Upper lobe of left lung (tissue), 6 donors: ENCODE results near the gene ARHGEF37. TPM values are rescaled to one million over a fixed set of nuclear protein-coding genes. Genes with fewer than 3 reads are reported as not detected.
"Not testable (repeated sequence)": the region's sequence is repeated elsewhere in the genome, so short reads cannot be mapped to it uniquely, and the experiment has no call there.

Source experiments
- ATAC-seq, 2 donors: fragments of 200-7000 bp; cut with Tn5 transposase; one replicate each; pipeline ENCODE4 v1.9.1; 2022; ENCODE audit warnings: mild to moderate bottlenecking in 2 of 2, moderate library complexity in 2 of 2; ENCODE audit not compliant: low FRiP score in 2 of 2
- DNase-seq, 2 donors: peaks; one replicate each; pipeline ENCODE4 v3.0.0-alpha.2; 2019 to 2020
- H3K27ac ChIP-seq, 4 donors: fragments of 200-600 bp; sonication (generic); one replicate each; pipeline ENCODE4 v1.5.1; 2016 to 2019
- H3K27me3 ChIP-seq, 4 donors: fragments of 200-600 bp; sonication (generic); one replicate each; pipeline ENCODE4 v1.5.1; 2017 to 2019
- H3K36me3 ChIP-seq, 4 donors: fragments of 200-600 bp; sonication (generic); one replicate each; pipeline ENCODE4 v1.5.1; 2016 to 2019
- H3K4me1 ChIP-seq, 4 donors: fragments of 200-600 bp; sonication (generic); one replicate each; pipeline ENCODE4 v1.5.1; 2018 to 2019
- H3K4me3 ChIP-seq, 4 donors: fragments of 200-600 bp; sonication (generic); one replicate each; pipeline ENCODE4 v1.5.1; 2017 to 2019; ENCODE audit warnings: mild to moderate bottlenecking in 2 of 4, moderate library complexity in 1 of 4
- H3K9me3 ChIP-seq, 4 donors: fragments of 200-600 bp; sonication (generic); one replicate each; pipeline ENCODE4 v1.5.1; 2018 to 2019
- EP300 ChIP-seq, 4 donors: sonication (generic); formaldehyde crosslinking; IDR thresholded peaks; one replicate each; pipeline ENCODE4 v1.5.1; 2017; ENCODE audit warnings: antibody characterized with exemption in 4 of 4, control low read depth in 2 of 4
- POLR2A ChIP-seq, 4 donors: fragments of 450-650 bp; IDR thresholded peaks; one replicate each; pipeline ENCODE4 v1.5.1; 2016 to 2017; ENCODE audit warnings: antibody characterized with exemption in 4 of 4, mild to moderate bottlenecking in 2 of 4
- POLR2AphosphoS5 ChIP-seq, 2 donors: sonication (generic); formaldehyde crosslinking; IDR thresholded peaks; one replicate each; pipeline ENCODE4 v1.5.1; 2017; ENCODE audit warnings: antibody characterized with exemption in 2 of 2
- WGBS, 2 donors: methylation state at CpG; one replicate each; pipeline ENCODE4 v1.1.5; 2017 to 2018; 5-methylcytosine and 5-hydroxymethylcytosine counted together
- total RNA-seq, 6 donors: library from RNA; depleted of rRNA in 4 of 6; stranded (reverse); fragments of >200 nt in 4 of 6; gene quantifications; one replicate each; pipeline versions ENCODE4 v1.1.0 to v1.2.1, GENCODE V29; 2016 to 2021
- TF ChIP-seq, protein P1 (sequence below), 6 experiments: fragments of 450-650 bp in 4 of 6; fragments of 200-600 bp in 2 of 6; sonication (generic) in 2 of 6; IDR thresholded peaks; one replicate each; pipeline ENCODE4 v1.5.1; 2016 to 2019; ENCODE audit warnings: antibody characterized with exemption in 6 of 6
- donor health status: DM: no; HTN: no; CAD: no; lungs with moderate emphysema.
- donor health status: DM: no; HTN: yes; CAD: no; lungs with severe emphysema.

The ARHGEF37 gene
- total RNA-seq, 6 donors from 2014 or later, result 4.3 to 13.6 (median 10.0) TPM

DNA sequence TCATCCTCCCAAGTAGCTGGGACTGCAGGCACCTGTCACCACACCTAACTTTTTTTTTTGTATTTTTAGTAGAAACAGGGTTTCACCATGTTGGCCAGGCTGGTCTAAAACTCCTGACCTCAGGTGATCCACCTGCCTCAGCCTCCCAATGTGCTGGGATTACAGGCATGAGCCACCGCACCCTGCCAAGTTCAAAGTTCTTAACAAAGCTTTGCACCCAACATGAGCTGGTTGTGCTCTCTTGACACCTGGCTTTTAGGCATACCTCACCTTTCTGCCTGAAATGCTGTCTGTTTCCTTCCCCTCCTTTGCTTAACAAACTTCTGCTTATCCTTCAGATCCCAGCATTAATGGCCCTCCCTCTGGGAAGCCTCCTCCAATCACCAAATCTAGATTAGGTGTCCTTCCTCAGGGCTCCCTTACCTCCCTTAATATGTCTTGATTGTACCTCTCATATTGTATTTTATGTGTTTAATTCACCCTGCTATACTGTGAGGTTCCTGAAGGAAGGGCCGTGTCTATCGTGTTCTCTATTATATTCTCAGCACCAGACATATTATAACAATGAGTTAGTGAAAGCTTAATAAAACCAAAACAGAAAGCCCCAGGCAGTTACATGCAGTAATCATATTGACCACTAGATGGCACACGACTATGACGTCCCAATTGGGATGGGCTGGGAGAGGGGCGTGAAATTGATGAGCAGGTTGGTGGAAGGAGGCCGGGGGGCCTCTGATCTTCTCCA lies 86.0 kb downstream of the ARHGEF37 start:
- WGBS, 2 donors, result 24 to 31% methylated on average over 7 of the region's 7 CpGs
- no peak overlapping the region for H3K4me3 ChIP-seq
- TF ChIP-seq, protein P1, sequence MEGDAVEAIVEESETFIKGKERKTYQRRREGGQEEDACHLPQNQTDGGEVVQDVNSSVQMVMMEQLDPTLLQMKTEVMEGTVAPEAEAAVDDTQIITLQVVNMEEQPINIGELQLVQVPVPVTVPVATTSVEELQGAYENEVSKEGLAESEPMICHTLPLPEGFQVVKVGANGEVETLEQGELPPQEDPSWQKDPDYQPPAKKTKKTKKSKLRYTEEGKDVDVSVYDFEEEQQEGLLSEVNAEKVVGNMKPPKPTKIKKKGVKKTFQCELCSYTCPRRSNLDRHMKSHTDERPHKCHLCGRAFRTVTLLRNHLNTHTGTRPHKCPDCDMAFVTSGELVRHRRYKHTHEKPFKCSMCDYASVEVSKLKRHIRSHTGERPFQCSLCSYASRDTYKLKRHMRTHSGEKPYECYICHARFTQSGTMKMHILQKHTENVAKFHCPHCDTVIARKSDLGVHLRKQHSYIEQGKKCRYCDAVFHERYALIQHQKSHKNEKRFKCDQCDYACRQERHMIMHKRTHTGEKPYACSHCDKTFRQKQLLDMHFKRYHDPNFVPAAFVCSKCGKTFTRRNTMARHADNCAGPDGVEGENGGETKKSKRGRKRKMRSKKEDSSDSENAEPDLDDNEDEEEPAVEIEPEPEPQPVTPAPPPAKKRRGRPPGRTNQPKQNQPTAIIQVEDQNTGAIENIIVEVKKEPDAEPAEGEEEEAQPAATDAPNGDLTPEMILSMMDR (IDR thresholded peaks at IDR 0.05), result peak; percentile 60 to 78 (median 69)
- TF ChIP-seq EP300 (IDR thresholded peaks at IDR 0.05), result no peak
- peaks cover 0 to 14% (median 4%) of the 10 kb centered on the region in 4 donors for H3K9me3 ChIP-seq
- H3K4me1 ChIP-seq, result no peaks in the 10 kb centered on the region
- DNase-seq (no peak), ATAC-seq (peak in 1 of 2 donors; percentile 78)
- H3K27ac ChIP-seq, result no peak overlapping the region
- no peaks in the 10 kb centered on the region for H3K36me3 ChIP-seq
- no peaks in the 10 kb centered on the region for H3K27me3 ChIP-seq

DNA sequence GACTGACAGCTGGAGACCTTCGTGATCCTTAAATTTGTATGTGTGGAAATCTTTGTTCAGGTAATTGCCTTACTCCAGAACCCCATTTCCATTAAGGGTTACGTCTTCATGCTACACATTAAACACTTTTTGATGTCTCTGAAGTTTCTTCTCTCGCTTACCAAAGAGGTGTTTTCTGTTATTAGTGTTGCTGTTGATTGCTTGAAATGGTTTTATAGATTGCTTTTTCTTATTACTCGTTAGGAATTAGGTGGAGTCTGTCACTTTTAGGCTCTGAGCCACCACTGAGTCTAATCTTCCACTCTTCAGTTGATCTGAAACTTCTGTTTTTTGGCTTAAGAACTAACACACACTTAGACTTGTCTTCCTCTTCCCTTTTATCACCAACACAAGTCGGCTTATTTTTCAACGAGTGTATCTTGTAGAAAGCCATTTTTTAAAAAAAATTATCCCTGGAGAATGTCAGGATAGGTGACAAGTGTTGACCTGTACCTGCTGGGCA lies 86.6 kb downstream of the ARHGEF37 start:
- no peak overlapping the region for H3K4me3 ChIP-seq
- no peaks in the 10 kb centered on the region for H3K27me3 ChIP-seq
- peaks cover 0 to 14% (median 4%) of the 10 kb centered on the region in 4 donors for H3K9me3 ChIP-seq
- no peaks in the 10 kb centered on the region for H3K4me1 ChIP-seq
- TF ChIP-seq, protein P1 (IDR thresholded peaks at IDR 0.05), result peak in 1 of 6 experiments; percentile 10
- TF ChIP-seq EP300 (IDR thresholded peaks at IDR 0.05), result no peak
- H3K27ac ChIP-seq, result no peak overlapping the region
- ATAC-seq (peak in 1 of 2 donors; percentile 37), DNase-seq (no peak)
- 69 to 73% methylated on average over 6 of the region's 6 CpGs for WGBS, 2 donors
- no peaks in the 10 kb centered on the region for H3K36me3 ChIP-seq

DNA sequence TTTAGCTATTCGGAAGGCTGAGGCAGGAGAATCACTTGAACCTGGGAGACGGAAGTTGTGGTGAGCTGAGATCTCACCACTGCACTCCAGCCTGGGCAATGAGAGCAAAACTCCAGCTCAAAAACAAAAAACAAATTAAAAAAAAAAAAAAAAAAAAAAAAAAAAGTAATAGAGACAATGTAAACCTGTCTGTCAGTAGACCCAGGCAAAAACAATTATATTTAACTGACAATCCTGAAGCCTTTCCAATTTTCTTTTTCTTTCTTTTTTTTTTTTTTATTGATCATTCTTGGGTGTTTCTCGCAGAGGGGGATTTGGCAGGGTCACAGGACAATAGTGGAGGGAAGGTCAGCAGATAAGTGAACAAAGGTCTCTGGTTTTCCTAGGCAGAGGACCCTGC lies 88.0 kb downstream of the ARHGEF37 start:
- not testable (repeated sequence) for H3K36me3 ChIP-seq, H3K4me1 ChIP-seq, H3K4me3 ChIP-seq, DNase-seq, H3K27me3 ChIP-seq, ATAC-seq, H3K27ac ChIP-seq
- WGBS, 2 donors, result 85 to 100% methylated on average over 1 to 2 of the region's 3 CpGs
- peaks cover 0 to 14% (median 4%) of the 10 kb centered on the region in 4 donors for H3K9me3 ChIP-seq

DNA sequence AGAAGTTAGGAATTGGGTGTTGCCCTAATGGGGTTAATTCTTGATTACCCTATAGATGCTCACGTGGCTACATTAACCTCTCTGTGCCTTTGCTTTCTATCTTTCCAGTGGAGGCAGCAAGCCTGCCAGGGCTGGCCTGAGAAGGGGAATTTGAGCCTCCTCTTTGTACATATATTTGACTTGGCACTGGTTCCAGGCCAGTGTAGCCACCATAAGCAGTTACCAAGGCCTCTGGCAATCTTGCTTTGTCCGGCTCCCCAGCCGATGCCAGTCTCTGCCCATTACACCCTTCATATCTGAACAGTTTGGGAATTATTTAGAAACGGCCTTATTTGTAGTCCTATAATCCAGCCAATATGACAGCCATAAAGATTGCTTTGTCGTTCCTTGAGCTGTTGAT lies 90.2 kb downstream of the ARHGEF37 start:
- no peak overlapping the region for H3K4me3 ChIP-seq
- no peaks in the 10 kb centered on the region for H3K27me3 ChIP-seq
- TF ChIP-seq, protein P1 (IDR thresholded peaks at IDR 0.05), result no peak
- TF ChIP-seq POLR2A (IDR thresholded peaks at IDR 0.05), result no peak
- no peak for TF ChIP-seq POLR2AphosphoS5 (IDR thresholded peaks at IDR 0.05)
- no peak overlapping the region for H3K27ac ChIP-seq
- DNase-seq (peak in 1 of 2 donors; percentile 30), ATAC-seq (no peak)
- peaks cover 0 to 14% (median 4%) of the 10 kb centered on the region in 4 donors for H3K9me3 ChIP-seq
- 73 to 76% methylated on average over 5 of the region's 5 CpGs for WGBS, 2 donors
- no peaks in the 10 kb centered on the region for H3K36me3 ChIP-seq
- H3K4me1 ChIP-seq, result peaks cover 0 to 13% (median 6%) of the 10 kb centered on the region in 4 donors

DNA sequence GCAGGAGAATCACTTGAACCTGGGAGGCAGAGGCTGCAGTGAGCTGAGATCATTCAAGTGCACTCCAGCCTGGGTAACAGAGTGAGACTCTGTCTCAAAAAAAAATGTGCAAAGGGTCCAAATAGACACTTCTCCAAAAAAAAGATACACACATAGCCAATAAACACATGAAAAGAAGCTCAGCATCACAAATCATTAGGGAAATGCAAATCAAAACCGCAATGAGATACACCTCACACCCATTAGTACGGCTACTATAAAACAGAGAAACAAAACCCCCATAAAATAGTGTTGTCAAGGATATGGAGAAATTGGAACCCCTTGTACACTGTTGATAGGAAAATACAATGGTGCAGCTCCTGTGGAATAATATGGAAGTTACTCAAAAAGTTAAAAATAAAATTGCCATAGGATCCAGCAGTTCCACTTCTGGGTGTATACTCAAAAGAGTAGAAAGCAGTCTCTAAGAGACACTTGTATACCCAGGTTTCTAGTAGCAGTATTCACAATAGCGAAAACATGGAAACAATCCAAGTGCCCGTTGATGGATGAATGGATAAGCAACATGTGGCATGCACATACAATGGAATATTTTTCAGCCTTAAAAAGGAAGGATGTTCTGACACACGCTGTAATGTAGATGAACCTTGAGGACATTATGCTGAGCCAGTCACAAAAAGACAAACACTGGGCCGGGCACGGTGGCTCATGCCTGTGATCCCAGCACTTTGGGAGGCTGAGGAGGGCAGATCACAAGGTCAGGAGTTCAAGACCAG lies 91.6 kb downstream of the ARHGEF37 start:
- 66 to 78% methylated on average over 7 of the region's 7 CpGs for WGBS, 2 donors
- no peak overlapping the region for H3K4me3 ChIP-seq
- peaks cover 0 to 13% (median 2%) of the 10 kb centered on the region in 4 donors for H3K9me3 ChIP-seq
- TF ChIP-seq EP300 (IDR thresholded peaks at IDR 0.05), result no peak
- TF ChIP-seq POLR2A (IDR thresholded peaks at IDR 0.05), result no peak
- TF ChIP-seq POLR2AphosphoS5 (IDR thresholded peaks at IDR 0.05), result no peak
- TF ChIP-seq, protein P1 (IDR thresholded peaks at IDR 0.05), result no peak
- DNase-seq, result no peak
- H3K27me3 ChIP-seq, result no peaks in the 10 kb centered on the region
- no peak for ATAC-seq
- no peaks in the 10 kb centered on the region for H3K36me3 ChIP-seq
- peaks cover 0 to 14% (median 6%) of the 10 kb centered on the region in 4 donors for H3K4me1 ChIP-seq
- H3K27ac ChIP-seq, result no peak overlapping the region
